GM19463 (cell line): ENCODE results near the gene ASAP2.

ENCODE experiments used
- ATAC-seq: cut with Tn5 transposase; IDR thresholded peaks from one replicate; pipeline ENCODE4 v1.9.1; 2021; ENCODE audit warnings: mild to moderate bottlenecking, moderate library complexity; ENCODE audit not compliant: unreplicated experiment

Gene ASAP2

GRCh38 chr2:9373476-9373875 lies 166.9 kb downstream of the ASAP2 start:
- no peak for ATAC-seq

- ATAC-seq, result no peak
These were observed 167.6 kb downstream of the ASAP2 start for GRCh38 chr2:9374071-9374730.

- ATAC-seq, result no peak
These were observed 169.3 kb downstream of the ASAP2 start for GRCh38 chr2:9375857-9376428.

GRCh38 chr2:9377461-9378097 lies 171.0 kb downstream of the ASAP2 start:
- no peak for ATAC-seq

GRCh38 chr2:9378433-9379390 lies 172.1 kb downstream of the ASAP2 start:
- ATAC-seq, result no peak

GRCh38 chr2:9379391-9379755 lies 172.8 kb downstream of the ASAP2 start:
- ATAC-seq, result no peak

GRCh38 chr2:9380702-9381628 lies 174.4 kb downstream of the ASAP2 start:
- ATAC-seq, result no peak

GRCh38 chr2:9382604-9383235 lies 176.1 kb downstream of the ASAP2 start:
- ATAC-seq, result no peak

GRCh38 chr2:9384521-9384920 lies 177.9 kb downstream of the ASAP2 start:
- ATAC-seq, result no peak

GRCh38 chr2:9385841-9386240 lies 179.2 kb downstream of the ASAP2 start:
- no peak for ATAC-seq

GRCh38 chr2:9388199-9388681 lies 181.6 kb downstream of the ASAP2 start:
- ATAC-seq, result no peak

- ATAC-seq, result no peak
These were observed 182.6 kb downstream of the ASAP2 start for GRCh38 chr2:9388950-9389911.

GRCh38 chr2:9390151-9390850 lies 183.7 kb downstream of the ASAP2 start:
- no peak for ATAC-seq

GRCh38 chr2:9390991-9391390 lies 184.4 kb downstream of the ASAP2 start:
- ATAC-seq, result no peak

- no peak for ATAC-seq
These were observed 185.5 kb downstream of the ASAP2 start for GRCh38 chr2:9391961-9392720.

GRCh38 chr2:9392898-9393765 lies 186.5 kb downstream of the ASAP2 start:
- ATAC-seq, result no peak
